Stomach (tissue), 4 donors: ENCODE data around the gene PLEKHM3.
A peak's percentile ranks its signal among the peaks of the same experiment; 100 is the strongest.

Experiments used
- EP300 ChIP-seq: sonication (generic); formaldehyde crosslinking; IDR thresholded peaks from one replicate; pipeline ENCODE4 v1.6.1; 2017; ENCODE audit warnings: antibody characterized with exemption
- POLR2AphosphoS5 ChIP-seq, 3 donors: sonication (generic); formaldehyde crosslinking; IDR thresholded peaks; one replicate each; pipeline ENCODE4 v1.6.1; 2016; ENCODE audit warnings: antibody characterized with exemption in 3 of 3
- TF ChIP-seq, protein P1 (sequence below), 7 experiments: fragments of 450-650 bp in 4 of 7; fragments of 200-600 bp in 3 of 7; sonication (generic) in 3 of 7; IDR thresholded peaks; one replicate each; pipeline ENCODE4 v1.5.1; 2016 to 2019; ENCODE audit warnings: antibody characterized with exemption in 7 of 7, control low read depth in 2 of 7, mild to moderate bottlenecking in 1 of 7

DNA sequence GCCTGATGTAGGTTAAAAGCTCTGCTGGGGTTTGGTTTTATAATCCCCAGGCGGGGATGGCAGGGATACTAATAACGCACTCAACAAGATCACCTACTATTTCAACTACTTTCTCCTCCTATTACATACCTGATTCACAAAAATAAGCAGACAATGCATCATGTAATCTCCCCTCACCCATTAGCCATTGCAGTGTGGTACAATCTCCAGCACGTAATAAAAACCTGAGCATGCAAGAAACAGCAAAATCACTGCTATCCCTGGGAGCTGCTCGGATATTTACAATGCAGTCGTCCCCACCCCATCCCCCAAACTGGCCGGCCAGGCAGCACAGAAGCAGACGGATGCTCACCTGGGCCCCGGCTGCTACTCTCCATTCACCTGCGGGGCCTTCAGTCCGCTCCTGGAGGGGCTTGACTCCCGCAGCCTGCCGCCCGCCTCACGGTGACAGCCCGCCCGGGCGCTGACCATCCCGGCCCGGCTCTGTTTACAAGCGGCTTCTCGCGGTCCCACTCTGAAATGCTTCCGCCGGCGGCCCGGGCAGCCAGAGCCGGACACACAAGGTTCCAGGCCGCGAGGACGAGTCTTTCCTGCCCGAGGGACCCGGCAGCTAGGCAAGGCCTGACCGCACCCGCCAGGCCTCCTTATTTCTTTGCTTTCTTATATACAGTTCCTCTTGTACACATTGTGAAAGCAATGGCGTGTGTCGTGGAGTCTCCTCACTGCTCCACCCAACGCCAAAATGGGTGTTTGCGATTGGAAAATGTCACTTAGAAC is at the start of gene PLEKHM3:
- TF ChIP-seq, protein P1, sequence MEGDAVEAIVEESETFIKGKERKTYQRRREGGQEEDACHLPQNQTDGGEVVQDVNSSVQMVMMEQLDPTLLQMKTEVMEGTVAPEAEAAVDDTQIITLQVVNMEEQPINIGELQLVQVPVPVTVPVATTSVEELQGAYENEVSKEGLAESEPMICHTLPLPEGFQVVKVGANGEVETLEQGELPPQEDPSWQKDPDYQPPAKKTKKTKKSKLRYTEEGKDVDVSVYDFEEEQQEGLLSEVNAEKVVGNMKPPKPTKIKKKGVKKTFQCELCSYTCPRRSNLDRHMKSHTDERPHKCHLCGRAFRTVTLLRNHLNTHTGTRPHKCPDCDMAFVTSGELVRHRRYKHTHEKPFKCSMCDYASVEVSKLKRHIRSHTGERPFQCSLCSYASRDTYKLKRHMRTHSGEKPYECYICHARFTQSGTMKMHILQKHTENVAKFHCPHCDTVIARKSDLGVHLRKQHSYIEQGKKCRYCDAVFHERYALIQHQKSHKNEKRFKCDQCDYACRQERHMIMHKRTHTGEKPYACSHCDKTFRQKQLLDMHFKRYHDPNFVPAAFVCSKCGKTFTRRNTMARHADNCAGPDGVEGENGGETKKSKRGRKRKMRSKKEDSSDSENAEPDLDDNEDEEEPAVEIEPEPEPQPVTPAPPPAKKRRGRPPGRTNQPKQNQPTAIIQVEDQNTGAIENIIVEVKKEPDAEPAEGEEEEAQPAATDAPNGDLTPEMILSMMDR (IDR thresholded peaks at IDR 0.05), result peak in 1 of 7 experiments; percentile 5
- TF ChIP-seq EP300 (no peak), POLR2AphosphoS5 (IDR thresholded peaks at IDR 0.05) (peak; percentile 70 to 88 (median 75))
